Kidney capillary endothelial cell (primary cell): ENCODE results near the gene PTPRT.
"Not testable (repeated sequence)": the region's sequence is repeated elsewhere in the genome, so short reads cannot be mapped to it uniquely, and the experiment has no call there.

Experiments used
- DNase-seq: peaks from one replicate; pipeline ENCODE4 v3.0.0-alpha.2; 2018; ENCODE audit warnings: low spot score

PTPRT gene

GRCh38 chr20:43187476-43188233, 2.1 kb downstream of the PTPRT start:
- DNase-seq, result peak; percentile 48

DNA sequence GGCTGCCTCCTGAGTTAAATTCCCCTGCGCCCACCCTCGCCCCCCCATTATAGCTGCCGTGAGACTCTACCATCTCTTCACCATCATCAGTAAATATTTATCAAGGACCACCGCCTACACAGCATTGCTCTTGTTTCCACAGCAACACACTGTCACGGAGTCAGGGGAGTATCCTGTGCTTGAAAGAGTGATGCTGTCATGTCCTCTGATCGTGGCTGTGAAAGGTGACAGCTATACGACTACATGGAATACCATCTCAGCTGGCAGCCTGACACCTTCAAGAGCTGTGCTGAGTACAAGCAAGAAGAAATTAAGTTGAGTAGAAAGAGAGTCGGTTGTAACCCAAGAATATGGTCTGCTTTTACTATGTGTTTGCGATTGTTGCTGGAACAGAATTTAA, 3.4 kb downstream of the PTPRT start:
- no peak for DNase-seq

DNA sequence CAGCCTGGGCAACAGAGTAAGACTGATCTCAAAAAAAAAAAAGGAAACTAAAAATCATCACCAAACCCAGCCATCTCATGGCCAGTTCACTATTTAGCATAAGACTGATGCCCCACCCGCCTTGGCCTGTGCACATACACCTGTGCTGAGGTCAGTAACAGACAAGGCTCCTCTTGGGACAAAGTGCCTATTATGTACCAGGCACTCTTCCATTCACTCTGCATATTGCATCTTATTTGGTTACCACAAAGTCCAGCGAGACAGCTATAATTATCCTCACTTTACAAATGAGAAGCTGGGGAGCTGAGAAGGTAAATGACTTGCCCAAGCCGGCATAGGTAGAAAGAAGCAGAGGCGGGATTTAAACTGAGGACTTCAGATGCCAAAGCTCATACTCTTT, 3.8 kb downstream of the PTPRT start:
- no peak for DNase-seq

GRCh38 chr20:43183536-43184070, 6.1 kb downstream of the PTPRT start:
- no peak for DNase-seq

- DNase-seq, result no peak
Observed at GRCh38 chr20:43178080-43178479, 11.6 kb downstream of the PTPRT start.

DNA sequence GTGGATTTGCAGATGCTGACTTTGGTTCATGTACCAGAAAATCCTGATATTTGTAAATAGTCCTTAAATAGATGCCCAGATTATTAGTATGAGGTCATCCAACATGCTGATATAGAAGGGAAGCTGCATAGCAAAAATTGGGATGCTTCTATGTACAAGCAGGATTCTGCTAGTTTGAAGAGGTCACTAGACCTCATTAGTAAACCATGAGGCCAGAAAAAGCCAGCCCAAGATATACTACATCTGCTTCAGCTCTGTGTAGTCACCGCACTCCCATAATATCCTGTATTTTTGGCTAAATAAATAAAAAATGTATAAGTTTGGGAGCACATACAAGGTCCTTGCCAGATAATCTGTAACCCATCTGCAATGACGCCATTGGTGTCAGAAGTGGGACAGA, 13.0 kb downstream of the PTPRT start:
- DNase-seq, result no peak

DNA sequence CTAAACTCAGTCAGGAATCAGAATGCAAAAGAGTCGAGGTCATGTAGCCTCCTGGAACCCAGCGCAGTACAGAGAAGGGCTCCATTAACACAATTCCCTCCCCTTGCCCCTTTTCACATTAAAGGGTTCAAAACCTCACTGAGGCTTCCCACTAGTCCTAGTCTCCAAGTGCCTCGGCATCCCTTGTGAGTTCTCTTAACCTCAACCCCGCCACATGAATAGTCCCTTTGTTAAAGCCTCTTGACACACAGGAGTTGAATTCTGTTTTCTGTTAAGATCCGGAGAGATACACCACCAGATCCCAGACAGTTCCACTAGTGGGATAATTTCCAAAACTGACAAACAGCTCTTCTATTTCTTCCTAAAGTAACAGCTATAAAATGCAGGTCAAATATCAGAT, 17.8 kb downstream of the PTPRT start:
- no peak for DNase-seq

- no peak for DNase-seq
Observed at GRCh38 chr20:43170771-43171170, 18.9 kb downstream of the PTPRT start.

DNA sequence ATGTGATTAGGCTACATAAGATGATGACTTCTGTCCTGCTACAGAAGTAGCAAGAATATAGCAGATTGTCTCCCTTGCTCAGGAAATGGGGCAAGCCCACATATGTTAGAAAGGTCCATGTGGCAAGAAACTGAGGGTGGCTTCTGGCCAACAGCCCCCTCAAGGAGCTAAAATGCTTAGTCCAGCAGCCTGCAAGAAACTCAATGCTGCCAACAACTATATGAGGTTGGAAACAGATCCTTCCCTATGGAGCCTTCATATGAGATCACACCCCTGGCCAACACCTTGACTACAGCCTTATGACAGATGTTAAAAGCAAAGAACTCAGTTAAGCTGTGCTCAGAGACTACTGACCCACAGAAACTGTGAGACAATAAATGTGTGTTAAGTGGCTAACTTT, 22.1 kb downstream of the PTPRT start:
- DNase-seq, result no peak

DNA sequence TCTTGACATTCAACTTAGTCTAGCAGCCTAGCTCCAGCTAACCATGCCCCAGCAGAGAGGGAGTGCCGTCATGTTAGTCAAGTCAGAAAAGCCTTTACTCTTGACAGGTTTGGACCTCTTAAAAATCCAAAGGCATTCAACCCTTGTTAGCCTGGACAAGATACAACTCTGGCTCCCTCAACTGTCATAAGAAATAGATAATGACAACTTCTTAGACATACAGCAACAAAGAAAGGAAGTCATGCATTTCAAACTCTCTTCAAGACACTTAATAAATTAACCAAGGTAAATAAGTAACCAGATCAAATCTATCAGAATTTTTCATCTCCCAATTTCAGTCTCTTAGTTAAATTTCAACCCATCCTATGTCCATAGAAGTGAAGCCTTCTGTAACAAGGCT, 22.7 kb downstream of the PTPRT start:
- DNase-seq, result no peak

- DNase-seq, result no peak
Observed at GRCh38 chr20:43165611-43166010, 24.1 kb downstream of the PTPRT start.

GRCh38 chr20:43164736-43165135, 25.0 kb downstream of the PTPRT start:
- not testable (repeated sequence) for DNase-seq

GRCh38 chr20:43161716-43162115, 28.0 kb downstream of the PTPRT start:
- DNase-seq, result no peak

- DNase-seq, result no peak
Observed at GRCh38 chr20:43160941-43161340, 28.8 kb downstream of the PTPRT start.

GRCh38 chr20:43159994-43160393, 29.7 kb downstream of the PTPRT start:
- DNase-seq, result no peak

DNA sequence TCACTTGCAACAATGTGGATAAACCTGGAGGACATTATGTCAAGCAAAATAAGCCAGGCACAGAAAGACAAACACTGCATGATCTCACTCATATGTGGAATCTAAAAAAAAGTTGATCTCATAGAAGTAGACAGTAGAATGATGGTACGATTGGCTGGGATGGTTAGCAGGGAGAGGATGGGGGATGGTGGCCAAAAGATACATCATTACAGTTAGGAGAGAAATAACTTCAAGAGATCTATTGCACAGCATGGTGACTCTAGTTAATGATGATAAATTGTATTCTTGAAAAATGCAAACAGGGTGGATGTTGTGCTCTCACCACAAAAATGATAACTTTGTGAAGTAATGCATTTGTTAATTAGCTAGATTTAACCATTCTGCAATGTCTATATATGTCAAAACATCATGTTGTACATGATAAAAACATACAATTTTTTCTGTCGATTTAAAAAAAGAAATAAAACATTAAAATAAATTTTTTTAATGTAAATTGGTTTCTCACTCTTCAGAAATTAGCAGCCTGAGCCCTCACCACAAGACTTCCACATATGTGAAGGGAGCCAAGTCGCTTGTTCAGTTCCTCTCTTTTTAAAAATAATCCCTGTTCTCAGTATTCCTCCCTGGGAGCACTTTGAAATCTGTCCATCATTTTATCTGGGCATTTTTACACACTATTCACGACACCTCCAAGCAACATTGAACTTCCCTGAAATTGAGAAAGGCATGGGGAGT, 34.2 kb downstream of the PTPRT start:
- no peak for DNase-seq

- no peak for DNase-seq
Observed at GRCh38 chr20:43151901-43152300, 37.8 kb downstream of the PTPRT start.

DNA sequence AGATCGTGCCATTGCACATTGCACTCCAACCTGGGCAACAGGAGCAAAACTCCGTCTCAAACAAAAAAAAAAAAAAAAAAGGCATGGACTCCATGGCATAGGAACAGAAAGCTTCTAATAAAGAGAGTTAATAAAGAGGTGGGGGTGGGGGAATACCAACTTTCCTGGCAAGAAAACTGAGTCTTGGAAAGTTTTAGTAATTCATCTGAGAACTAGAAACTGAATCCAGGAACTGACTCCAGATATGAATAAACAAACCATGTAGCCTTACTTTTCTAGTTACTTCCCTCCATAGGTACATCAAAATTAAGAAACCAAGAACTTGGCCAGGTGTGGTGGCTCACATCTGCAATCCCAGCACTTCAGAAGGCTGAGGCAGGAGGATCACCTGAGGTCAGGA, 38.5 kb downstream of the PTPRT start:
- DNase-seq, result no peak

GRCh38 chr20:43140726-43141125, 49.0 kb downstream of the PTPRT start:
- DNase-seq, result no peak

GRCh38 chr20:43138061-43138770, 51.5 kb downstream of the PTPRT start:
- no peak for DNase-seq

DNA sequence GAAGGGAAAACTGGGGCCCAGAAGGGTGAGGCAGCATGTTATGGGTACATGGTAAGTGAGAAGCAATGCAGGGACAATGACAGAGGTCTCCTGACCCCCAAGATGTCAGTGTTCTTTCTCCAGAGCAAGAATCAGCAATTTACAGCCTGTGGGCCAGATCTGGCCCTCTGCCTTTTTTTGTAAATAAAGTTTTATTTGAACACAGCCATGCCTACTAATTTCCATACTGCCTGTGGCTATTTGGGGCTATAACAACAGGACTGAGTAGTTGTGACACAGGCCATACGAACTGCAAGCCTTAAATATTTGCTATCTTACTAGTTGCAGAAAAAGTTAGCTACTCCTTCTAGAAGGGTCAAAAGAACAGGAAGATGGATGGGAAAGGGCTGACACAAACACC, 52.5 kb downstream of the PTPRT start:
- no peak for DNase-seq

- DNase-seq, result no peak
Observed at GRCh38 chr20:43124241-43124640, 65.5 kb downstream of the PTPRT start.

GRCh38 chr20:43123180-43123579, 66.5 kb downstream of the PTPRT start:
- no peak for DNase-seq
